ENCODE data around the gene RASA1. TPM values are rescaled to one million over a fixed set of nuclear protein-coding genes. Genes with fewer than 3 reads are reported as not detected.

The RASA1 gene
- total RNA-seq, 1 donor from 2014 or later: 7.0 TPM

GRCh38 chr5:87400305-87400899 is 132.7 kb downstream of the RASA1 start:
- no peak for DNase-seq (ENCODE audit: low spot score)
- ATAC-seq: peak; percentile 89

GRCh38 chr5:87401626-87402025 is 133.9 kb downstream of the RASA1 start:
- ATAC-seq: no peak
- DNase-seq (ENCODE audit: low spot score): no peak

GRCh38 chr5:87403409-87403808 is 135.7 kb downstream of the RASA1 start:
- no peak for ATAC-seq
- no peak for DNase-seq (ENCODE audit: low spot score)

- no peak for ATAC-seq
These were observed 136.2 kb downstream of the RASA1 start for GRCh38 chr5:87403899-87404298.

GRCh38 chr5:87404359-87404758 is 136.7 kb downstream of the RASA1 start:
- no peak for ATAC-seq

More at GRCh38 chr5:87403899-87404298, 136.2 kb downstream of the RASA1 start:
- no peak for DNase-seq (ENCODE audit: low spot score)

GRCh38 chr5:87405472-87406155 is 137.9 kb downstream of the RASA1 start:
- peak; percentile 39 for ATAC-seq
- DNase-seq (ENCODE audit: low spot score): no peak

More at GRCh38 chr5:87404359-87404758, 136.7 kb downstream of the RASA1 start:
- no peak for DNase-seq (ENCODE audit: low spot score)

GRCh38 chr5:87408204-87408603 is 140.5 kb downstream of the RASA1 start:
- DNase-seq (ENCODE audit: low spot score) (no peak), ATAC-seq (no peak)

GRCh38 chr5:87410931-87411330 is 143.2 kb downstream of the RASA1 start:
- DNase-seq (ENCODE audit: low spot score): no peak
- no peak for ATAC-seq

- ATAC-seq (no peak), DNase-seq (ENCODE audit: low spot score) (no peak)
These were observed 143.9 kb downstream of the RASA1 start for GRCh38 chr5:87411586-87411972.

GRCh38 chr5:87411973-87412629 is 144.4 kb downstream of the RASA1 start:
- peak; percentile 48 for DNase-seq (ENCODE audit: low spot score)
- peak; percentile 43 for ATAC-seq

- peak; percentile 98 for DNase-seq (ENCODE audit: low spot score)
- peak; percentile 98 for ATAC-seq
These were observed 145.1 kb downstream of the RASA1 start, which contains the start of gene CCNH for GRCh38 chr5:87412630-87413342. CCNH (minus strand) TSS chr5:87412930; CDS start chr5:87412794, 136 bp downstream.

- ATAC-seq (no peak), DNase-seq (ENCODE audit: low spot score) (no peak)
These were observed 145.6 kb downstream of the RASA1 start for GRCh38 chr5:87413343-87413645.

GRCh38 chr5:87418506-87418905 is 150.8 kb downstream of the RASA1 start:
- ATAC-seq (no peak), DNase-seq (ENCODE audit: low spot score) (no peak)

GRCh38 chr5:87421307-87421706 is 153.6 kb downstream of the RASA1 start:
- no peak for DNase-seq (ENCODE audit: low spot score)
- no peak for ATAC-seq

GRCh38 chr5:87423755-87424154 is 156.1 kb downstream of the RASA1 start:
- DNase-seq (ENCODE audit: low spot score) (no peak), ATAC-seq (no peak)

- ATAC-seq (no peak), DNase-seq (ENCODE audit: low spot score) (no peak)
These were observed 163.3 kb downstream of the RASA1 start for GRCh38 chr5:87430863-87431457.

- no peak for ATAC-seq
- DNase-seq (ENCODE audit: low spot score): no peak
These were observed 164.8 kb downstream of the RASA1 start for GRCh38 chr5:87432460-87432859.

GRCh38 chr5:87433945-87434344 is 166.3 kb downstream of the RASA1 start:
- ATAC-seq: no peak
- no peak for DNase-seq (ENCODE audit: low spot score)

- ATAC-seq (no peak), DNase-seq (ENCODE audit: low spot score) (no peak)
These were observed 166.8 kb downstream of the RASA1 start for GRCh38 chr5:87434461-87434860.

- DNase-seq (ENCODE audit: low spot score) (no peak), ATAC-seq (no peak)
These were observed 167.5 kb downstream of the RASA1 start for GRCh38 chr5:87435144-87435694.

- DNase-seq (ENCODE audit: low spot score): no peak
- ATAC-seq: no peak
These were observed 170.0 kb downstream of the RASA1 start for GRCh38 chr5:87437724-87438123.
